ENCODE measurements around the gene CTDNEP1.
"Not testable (repeated sequence)": the region's sequence is repeated elsewhere in the genome, so short reads cannot be mapped to it uniquely, and the experiment has no call there.

The CTDNEP1 gene

GRCh38 chr17:7248796-7249195, 2.7 kb downstream of the CTDNEP1 start:
- no peak for DNase-seq (ENCODE audit: low read depth in 3 of 3)

GRCh38 chr17:7246779-7247178, 4.8 kb downstream of the CTDNEP1 start:
- no peak for DNase-seq (ENCODE audit: low read depth in 3 of 3)

- not testable (repeated sequence) for DNase-seq (ENCODE audit: low read depth in 3 of 3)
These were observed 7.7 kb downstream of the CTDNEP1 start for GRCh38 chr17:7243838-7244237.

GRCh38 chr17:7243453-7243729, 8.1 kb downstream of the CTDNEP1 start:
- no peak for DNase-seq (ENCODE audit: low read depth in 3 of 3)

GRCh38 chr17:7242717-7243452, 8.6 kb downstream of the CTDNEP1 start:
- peak; percentile 81 to 91 (median 88) for DNase-seq (ENCODE audit: low read depth in 3 of 3)

DNA sequence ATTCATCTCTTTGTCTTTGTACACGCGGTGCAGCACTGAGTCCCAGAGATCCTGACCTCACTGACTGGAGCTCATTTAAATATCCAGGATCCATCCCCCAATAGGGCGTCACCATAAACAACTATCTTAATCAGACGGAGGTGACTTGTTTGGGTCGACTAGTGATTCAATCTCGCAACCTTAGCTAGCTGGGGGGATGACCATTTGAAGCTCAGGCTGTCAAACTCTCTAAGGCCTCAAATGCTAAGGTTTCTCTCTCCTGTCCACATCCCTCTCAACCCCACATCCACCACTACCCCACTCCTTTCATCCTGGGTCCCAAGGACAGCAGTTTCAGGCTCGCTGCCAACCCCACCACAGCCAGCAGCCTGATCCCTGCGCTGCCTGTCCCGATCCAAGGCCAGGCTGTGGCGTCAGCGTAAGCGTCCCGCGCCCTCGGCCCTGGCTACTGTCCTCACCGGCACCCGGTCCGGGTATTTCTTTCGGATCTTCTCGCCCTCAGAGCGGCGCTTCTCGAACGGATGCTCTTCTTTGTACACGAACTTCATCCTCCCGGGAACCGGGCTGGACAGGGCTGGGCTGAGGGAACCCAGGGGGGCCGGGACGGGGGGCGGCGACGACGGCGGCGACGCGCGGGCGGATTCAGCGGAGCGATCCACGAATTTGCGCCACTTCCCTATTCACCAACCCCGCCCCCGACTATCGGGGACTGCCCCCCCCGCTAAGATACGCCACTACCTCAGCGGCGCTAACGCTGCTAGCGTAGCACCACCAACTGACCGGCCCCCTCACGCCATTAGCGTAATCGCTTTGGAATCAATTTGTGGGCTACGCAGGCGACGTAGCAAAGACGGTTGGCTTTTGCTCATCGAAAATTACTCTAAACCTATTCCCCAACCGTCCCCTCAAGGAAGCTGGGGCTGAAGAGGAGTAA, 9.5 kb downstream of the CTDNEP1 start, which contains the start of gene GABARAP:
Gene GABARAP, minus strand, starts transcription at position 667 of the 934 bp plus-strand sequence. Its CDS starts 119 bp downstream, at position 548.
- peak; percentile 87 to 91 (median 89) for DNase-seq (ENCODE audit: low read depth in 3 of 3)

DNA sequence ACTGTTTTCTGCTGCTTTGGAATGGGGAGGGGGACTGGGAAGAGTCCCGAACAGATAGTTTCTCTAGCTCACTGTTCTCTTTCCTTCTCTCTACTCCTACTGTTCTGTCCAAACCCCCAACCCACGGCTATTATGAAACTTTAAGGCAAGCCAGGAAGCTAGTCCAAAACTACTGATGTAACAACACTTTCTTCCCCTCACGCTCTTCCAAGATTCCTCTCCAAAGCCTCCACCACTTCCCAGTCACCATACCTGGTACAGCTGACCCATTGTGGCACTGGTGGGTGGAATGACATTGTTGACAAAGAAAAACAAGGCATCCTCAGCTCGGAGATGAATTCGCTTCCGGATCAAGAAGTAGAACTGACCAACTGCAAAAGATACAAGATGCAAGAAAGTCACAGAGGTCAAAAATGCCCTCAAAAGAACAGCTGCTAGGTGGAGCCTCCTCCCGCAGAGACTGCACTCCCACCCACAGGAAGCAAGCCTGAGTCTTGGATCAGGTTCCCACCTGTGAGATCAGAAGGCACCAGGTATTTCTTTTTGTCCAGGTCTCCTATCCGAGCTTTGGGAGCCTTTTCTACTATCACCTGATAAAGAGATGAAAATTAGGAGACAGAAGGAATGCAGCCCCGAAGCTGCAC, 10.3 kb downstream of the CTDNEP1 start:
- DNase-seq (ENCODE audit: low read depth in 3 of 3), result no peak

DNA sequence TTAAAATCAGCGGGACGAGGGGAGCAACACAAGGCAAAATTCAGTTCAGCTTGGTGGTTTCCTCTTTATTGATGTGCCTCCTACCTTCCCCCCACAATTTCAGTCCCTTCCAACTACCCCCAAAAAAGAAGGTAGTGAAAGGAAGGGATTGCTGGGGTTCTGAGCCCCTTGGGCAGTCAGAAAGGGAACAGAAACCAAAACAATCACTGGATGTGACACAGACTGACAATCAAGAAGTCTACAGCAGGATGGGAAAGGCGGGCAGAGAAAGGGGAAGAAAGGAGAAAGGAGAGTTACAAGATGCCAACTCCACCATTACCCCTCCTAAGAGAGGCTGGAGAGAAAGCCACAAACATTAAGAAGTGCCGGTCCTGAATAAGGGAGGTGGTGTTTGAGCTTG, 11.2 kb downstream of the CTDNEP1 start:
- no peak for DNase-seq (ENCODE audit: low read depth in 3 of 3)

DNA sequence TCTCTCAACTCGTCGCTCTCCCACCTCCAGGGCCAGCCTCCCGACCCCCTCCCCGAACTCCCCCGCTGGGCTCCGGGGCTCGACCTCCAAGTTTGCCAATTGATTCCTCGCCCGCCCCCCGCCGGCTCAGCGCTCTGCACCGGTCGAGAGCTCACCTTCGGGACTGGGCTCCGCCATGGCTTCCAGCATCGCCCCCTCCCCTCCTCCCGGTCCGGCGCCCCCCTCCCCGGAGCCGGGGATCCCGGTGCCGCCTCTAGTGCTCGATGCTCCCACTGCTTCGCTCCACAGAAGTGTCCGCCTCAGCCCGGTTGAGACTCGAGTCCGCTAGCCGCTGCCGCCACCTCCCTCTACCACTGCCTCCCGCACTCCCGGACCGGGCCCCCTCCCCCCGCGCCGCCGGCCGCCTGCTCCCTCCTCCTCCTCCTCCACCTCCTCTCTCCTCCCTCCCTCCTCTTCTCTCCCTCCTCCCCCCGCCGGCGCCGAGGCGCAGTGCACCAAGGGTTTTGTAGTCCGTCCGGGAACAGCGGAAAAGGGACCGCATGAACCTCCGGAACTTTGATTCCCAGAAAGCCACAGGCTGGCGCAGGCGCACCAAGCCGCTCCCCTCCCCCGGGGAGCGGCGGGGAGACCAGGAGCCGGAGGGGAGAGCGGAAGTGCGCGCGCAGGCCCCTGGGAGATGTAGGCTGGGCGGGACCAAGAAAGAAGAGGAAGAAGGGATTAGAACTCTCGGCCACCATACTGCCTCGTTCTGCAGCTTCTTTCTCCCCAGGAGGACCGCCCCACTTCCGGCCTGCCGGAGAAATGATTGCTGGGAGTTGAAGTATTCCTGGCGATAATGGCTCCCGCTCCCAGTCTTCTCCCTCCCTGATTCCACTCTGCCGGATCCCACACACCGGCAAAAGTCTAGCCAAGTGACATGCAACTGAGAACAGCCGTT, 12.2 kb downstream of the CTDNEP1 start, which contains the start of gene PHF23:
Gene PHF23, minus strand, starts transcription at position 367 of the 937 bp plus-strand sequence. Its CDS starts 178 bp downstream, at position 189.
- peak; percentile 94 to 97 (median 96) for DNase-seq (ENCODE audit: low read depth in 3 of 3)

- no peak for DNase-seq (ENCODE audit: low read depth in 3 of 3)
These were observed 13.0 kb downstream of the CTDNEP1 start for GRCh38 chr17:7238420-7239090.

GRCh38 chr17:7237761-7238419, 13.6 kb downstream of the CTDNEP1 start:
- DNase-seq (ENCODE audit: low read depth in 3 of 3), result peak; percentile 69 to 87 (median 77)

DNA sequence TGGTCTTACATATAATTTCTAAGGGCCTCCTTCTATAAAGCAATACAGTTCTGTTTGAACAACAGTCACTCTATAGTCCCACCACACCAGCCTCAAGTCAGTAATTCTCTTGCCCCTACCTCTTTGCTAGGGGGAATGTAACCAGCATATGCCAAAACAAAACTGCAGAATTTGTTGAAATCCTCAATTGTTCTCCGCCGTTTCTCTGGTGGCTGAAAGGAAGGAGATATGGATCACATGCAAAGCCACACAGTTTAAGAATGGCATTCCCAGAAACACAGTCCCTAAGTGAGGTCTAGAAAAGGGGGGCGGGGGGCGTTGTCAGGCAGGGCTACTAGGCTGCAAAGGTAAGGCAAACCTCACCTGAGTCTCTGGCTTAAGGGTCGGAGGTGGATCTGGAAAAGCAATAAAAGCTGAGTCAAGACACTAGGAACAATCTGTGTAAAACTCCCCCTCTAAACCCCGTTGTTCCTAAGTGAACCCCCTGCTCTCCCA, 14.2 kb downstream of the CTDNEP1 start:
- DNase-seq (ENCODE audit: low read depth in 3 of 3), result no peak

DNA sequence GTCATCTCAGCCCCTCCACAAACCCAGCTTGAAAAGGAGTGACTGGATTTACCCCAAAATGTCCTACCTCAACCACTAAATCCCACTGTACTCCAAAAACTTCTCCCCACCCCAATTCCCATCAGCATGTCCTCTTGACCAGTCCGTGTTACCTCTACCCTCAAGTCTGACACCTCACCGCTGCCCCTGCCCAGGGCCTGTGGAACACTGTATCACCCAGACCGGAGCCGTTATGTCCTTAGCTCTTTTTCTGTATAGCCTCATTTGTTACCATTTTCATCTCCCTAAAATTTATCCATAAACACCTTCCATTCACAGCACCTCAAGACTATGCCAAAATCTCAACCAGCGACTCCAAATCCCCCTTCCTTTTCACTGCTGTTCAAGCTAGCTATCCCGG, 14.7 kb downstream of the CTDNEP1 start:
- DNase-seq (ENCODE audit: low read depth in 3 of 3), result no peak

DNA sequence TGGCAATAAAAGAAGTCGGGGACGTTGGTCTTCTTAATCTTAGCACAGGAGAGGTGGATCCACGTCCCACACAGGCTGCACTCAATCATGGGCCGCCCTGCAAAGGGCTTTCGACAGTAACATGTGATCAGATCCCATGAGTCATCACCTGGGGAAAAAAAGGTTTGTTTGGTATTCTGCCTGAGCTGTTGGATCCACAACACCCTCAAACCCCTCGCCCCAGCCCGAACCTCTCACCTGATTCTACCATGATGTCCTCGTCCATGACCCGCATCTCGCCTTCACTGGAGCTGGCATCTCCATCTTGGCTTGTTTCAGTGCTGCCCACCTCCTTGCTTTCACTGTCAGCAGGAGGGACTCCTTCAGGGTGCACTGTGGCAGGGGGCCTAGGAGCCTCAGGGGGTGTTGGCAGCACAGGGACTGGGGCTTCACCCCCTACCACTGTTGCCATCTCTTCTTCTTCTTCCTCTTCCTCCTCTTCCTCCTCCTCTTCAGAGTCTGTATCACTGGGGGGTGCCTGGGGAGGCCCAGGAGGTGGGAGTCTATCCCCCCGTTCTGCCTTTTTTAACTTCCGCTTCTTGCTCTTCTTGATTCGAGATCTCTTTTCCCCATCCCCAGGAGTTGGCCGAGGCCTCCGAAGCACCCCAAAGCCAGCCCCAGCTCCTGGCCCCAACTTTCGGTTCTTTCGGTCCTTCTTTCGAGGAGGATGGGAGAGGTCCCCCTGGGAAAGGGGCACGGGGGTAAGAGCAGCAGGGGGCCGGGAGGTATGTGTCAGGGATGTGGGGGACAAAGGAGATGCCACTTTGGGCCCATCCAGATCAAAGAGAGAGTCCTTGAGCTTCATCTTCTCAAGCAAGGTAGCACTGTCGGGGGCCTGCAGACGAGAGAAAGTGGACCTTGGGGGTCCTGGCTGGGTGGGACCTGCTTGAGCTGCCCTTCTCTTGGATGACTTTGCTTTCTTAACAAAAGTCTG, 15.6 kb downstream of the CTDNEP1 start:
- DNase-seq (ENCODE audit: low read depth in 3 of 3), result no peak

GRCh38 chr17:7234083-7234951, 17.2 kb downstream of the CTDNEP1 start, which contains the start of gene DVL2:
TSS of gene DVL2 (minus strand) at chr17:7234517. CDS start at chr17:7234262, 255 bp downstream.
- DNase-seq (ENCODE audit: low read depth in 3 of 3), result peak; percentile 88 to 94 (median 89)

- no peak for DNase-seq (ENCODE audit: low read depth in 3 of 3)
These were observed 17.8 kb downstream of the CTDNEP1 start for GRCh38 chr17:7233701-7234082.

DNA sequence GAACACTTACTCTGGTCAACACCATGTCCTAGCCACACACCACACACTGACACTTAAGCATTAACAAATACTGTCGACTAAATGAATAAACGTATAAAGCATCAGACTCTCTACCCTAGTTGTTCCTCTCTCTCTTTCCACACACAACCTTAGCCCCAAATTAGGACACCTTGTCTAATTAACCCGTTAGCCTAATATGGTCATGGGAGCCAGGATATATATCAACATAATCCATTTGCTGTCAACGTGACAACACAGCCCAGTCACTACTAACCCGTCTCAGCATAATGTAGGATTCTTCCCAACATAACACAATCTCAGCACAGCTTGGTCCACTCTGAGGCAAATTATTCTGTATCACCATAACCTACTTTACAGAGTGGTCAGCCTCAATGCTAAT, 19.4 kb downstream of the CTDNEP1 start:
- no peak for DNase-seq (ENCODE audit: low read depth in 3 of 3)
